Umbilical cord (tissue), 2 donors: ENCODE data around the gene ALKBH5. TPM values are rescaled to one million over a fixed set of nuclear protein-coding genes. Genes with fewer than 3 reads are reported as not detected.

ENCODE experiments used
- DNase-seq: peaks from one replicate; pipeline ENCODE4 v3.0.0-alpha.2; 2015; ENCODE audit warnings: low spot score
- total RNA-seq: library from RNA; depleted of rRNA; stranded (reverse); fragments of >200 nt; gene quantifications from one replicate; pipeline ENCODE4 v1.2.3, GENCODE V29; 2014; ENCODE audit warnings: low replicate concordance; ENCODE audit not compliant: insufficient read depth

The ALKBH5 gene
- 86.2 TPM for total RNA-seq

DNA sequence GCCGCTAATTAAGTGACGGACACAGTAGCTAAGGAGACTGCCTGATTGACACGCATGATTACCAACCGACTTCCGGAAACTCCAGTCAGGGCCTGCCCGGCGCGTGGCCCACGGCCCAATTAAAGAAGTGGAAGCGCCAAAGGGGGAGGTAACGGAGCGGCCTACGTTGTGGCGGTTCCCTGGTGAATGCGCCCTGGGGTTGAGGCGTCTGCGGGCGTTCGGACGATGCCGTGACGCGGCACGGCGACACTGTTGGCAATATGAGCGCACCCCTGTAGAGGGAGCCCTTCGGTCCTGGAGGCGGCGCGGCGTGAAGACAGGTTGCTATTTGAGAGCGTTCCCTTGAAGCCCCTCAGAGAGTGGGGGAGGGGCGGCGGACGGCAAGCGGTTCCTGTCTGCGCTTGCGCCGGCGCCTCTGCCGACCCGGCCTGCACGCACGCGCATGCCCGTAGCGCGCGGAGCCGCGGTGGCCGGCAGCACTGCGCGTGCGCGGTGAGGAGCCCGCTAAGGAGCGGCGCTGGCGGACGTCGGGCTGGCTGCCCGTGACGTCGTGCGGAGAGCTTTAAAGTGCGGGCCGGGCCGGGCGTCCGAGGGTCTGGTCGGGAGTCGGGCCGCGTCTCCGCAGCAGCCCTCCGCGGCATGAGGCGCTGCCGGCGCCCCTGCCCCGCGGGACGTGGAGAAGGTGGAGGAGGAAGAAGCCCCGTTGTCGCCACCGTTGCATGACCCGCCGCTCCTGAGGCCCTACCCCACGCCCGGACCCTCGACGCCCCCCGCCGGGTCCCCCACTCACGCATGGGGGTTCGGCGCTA lies at the start of gene ALKBH5:
Gene ALKBH5 (plus strand): TSS at position 495 of the 809 bp plus-strand sequence. CDS start 416 bp downstream, outside the sequence.
- peak; percentile 100 for DNase-seq

DNA sequence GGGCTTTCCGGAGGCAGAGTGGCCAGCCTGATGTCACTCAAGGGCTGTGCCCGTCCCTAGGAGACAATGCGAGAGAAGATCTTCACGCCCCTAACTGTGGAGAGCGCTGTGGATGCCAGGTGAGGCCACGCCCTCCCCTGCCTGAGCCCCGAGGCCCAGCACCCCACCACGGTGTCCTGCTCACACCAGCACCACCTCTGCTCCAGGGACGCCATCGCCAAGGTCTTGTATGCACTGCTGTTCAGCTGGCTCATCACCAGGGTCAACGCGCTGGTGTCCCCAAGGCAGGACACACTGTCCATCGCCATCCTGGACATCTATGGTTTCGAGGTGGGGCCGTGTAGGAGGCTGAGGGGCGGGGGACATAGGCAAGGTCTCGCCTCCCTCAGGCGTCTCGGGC lies 47.3 kb upstream of the ALKBH5 start:
- no peak for DNase-seq

DNA sequence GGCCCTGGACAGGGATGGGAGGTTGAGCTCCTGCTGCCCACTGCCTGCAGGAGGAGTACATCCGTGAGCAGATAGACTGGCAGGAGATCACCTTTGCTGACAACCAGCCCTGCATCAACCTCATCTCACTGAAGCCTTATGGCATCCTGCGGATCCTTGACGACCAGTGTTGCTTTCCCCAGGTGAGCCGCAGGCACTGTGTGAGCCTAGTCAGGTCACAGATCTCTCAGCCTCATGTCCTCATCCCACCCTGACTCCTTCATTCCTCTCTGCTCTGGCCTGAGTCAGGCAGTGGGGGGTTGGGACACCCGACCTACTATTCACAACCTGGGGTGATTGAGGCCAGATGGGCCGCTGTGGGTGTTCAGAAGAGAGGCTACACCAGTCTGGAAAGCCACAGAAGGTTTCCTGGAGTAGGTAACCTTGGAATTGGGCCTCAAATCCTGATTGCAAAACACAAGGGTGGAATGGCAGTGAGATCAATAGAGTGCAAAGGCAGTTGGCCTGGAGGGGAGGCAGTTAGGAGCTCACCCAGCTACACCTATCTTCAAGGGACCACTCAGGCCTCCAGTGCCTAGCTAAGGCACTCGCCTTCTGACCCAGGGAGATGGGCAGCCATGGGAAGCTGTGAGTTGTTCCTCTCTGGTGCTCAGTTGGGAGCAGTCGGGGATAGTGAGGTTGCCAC lies 45.4 kb upstream of the ALKBH5 start:
- no peak for DNase-seq

DNA sequence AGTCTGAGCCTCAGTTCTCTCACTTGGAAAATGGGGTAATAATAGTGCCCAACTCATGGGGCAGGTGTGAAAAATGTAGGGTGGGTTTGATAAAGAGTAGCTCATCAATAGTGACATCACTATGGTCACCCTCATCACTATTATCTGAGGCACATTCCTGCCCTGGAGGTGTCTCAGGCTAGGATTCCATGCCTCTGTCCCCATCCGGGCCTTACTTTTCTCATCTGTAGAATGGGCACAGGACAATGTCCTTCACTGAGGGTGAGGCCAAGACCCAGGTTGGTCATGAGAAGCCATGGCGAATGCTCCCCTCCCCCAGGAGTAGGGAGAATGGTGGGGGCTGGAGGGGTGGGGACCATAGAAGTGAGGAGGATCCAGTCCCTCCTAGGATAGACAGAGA lies 44.5 kb upstream of the ALKBH5 start:
- no peak for DNase-seq

DNA sequence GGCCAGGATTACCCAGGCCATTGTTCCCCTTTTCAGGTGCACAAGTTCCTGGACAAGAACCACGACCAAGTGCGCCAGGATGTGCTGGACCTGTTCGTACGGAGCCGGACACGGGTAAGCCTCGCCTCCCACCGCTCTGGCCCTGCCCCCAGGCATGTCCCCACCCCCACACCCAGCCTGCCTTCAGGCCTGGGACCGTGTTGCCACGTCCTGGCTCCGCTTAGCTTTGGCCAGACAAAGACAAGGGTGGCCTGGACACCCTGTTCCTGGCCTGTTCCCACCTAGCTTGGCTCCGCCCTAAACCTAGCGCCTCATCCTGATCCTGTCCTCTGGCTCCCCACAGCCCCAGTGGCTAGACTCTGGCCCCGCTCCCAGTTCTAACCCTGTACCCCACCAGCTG lies 44.1 kb upstream of the ALKBH5 start:
- no peak for DNase-seq

DNA sequence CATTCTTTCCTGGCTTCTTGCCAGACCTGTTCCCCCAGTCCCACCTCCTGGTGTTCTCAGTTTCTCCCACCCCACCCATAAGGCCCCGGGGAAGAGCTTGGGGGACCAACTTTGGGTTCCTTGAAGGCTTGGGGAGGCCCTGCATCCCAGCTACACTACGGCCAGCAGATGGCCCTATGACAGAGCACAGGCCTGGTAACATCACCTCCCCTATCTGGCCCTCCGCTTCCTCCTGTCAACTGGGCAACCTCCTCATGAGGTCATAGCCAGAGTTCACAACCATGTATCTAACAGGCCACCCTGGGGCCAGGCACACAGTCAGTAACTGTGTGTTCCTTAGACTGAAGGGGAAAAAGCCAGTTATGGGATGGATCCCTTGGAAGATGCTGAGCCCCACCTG lies 43.7 kb upstream of the ALKBH5 start:
- DNase-seq: no peak

DNA sequence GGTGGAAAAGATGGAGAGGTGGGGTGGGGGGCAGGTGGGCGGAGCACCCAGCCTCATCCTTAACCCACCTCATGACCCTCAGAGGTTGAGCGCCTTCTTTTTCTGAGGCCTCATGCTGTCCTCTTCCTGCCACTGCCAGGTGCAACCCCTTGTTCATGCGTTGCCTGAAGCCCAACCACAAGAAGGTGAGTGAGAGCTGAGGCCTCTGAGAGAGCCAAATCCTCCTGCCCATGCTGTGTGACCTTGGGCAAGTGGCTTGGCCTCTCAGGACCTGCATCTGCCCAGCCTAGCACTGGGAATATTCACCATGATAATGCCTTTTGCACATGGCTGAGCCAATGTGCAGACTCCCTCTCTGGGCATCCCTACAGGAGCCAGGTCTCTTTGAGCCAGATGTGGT lies 43.0 kb upstream of the ALKBH5 start:
- no peak for DNase-seq

DNA sequence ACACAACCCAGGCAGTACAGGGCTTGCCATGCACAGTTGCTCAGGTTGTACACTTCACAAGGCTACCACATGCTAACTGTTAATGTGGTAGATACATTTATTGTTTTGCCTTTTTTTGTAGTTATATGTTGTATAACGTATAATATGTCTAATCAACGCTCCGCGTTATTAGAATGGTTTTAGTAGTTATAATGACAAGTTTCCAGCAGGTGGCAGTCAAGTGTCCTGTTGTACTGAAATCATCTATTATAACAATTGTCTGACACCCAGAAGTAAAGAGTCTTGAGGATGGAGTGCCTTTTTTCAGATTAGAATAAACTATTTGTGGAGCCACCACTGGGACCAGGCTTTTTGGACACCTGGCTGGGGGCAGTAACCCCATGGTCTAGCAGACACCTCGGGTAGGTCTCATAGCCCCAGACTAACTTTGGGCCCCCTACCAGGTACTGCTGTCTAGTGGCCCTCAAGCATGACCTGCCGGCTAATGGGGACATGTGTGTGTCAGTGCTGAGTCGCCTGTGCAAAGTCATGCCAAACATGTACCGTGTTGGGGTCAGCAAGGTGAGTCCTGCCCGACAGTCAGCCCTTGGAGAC lies 42.3 kb upstream of the ALKBH5 start:
- DNase-seq: peak; percentile 58

DNA sequence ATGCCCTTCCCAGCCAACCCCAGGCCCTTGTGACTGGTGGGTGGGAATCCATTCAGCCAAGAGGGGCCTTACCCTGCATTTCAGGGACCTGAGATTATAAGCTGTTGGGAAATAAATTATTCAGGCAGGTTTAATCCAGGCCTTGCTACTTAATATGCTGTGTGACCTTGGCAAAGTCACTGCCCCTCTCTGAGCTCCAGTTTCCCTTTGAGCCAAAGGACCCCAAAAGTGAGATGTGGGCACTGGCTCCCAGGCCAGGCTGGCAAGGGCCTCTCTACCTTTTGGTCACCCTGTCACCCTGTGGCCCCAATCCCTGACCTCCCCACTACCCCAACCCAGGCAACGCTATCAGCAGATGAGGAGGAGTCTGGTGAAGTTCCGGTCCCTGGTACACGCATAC lies 41.2 kb upstream of the ALKBH5 start:
- no peak for DNase-seq

DNA sequence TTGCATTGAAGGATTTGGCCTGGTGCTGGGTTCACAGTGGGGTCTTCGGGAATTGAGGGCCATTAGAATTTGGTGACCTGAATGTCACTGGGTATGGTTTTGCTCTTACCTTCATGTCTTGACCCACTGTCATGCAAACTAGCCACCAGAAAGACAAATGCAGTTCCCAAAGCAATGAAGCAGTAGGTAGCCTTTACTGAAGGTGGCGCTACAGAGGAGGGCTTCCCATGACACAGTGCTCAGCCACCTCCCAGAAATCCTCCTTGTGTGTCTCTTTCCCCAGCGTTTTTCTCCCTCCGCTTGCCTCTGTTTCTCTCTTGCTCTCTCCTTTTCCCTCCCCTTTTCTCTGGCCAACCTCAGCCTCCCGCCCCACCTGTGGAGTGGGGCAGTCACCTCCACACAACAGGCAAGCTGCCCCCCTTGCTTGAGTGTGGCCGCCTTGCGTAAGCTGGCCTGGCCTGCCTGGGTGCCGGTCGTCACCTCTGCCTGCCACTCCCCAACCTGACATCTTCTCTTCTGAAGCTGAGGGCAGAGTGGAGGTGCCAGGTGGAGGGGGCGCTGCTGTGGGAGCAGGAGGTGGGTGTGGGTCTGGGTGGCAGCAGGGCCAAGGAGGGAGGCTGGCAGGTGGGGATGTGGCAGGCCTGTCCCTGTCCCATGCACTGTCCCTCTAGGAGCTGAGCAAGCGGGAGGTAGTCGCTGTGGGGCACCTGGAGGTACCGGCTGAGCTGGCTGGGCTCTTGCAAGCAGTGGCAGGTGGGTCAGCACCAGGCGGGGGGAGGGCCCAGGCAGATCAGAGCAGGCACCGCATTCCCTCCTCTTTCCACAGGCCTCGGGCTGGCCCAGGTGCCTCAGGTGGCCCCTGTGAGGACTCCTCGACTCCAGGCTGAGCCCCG lies 40.3 kb upstream of the ALKBH5 start:
- DNase-seq: no peak

DNA sequence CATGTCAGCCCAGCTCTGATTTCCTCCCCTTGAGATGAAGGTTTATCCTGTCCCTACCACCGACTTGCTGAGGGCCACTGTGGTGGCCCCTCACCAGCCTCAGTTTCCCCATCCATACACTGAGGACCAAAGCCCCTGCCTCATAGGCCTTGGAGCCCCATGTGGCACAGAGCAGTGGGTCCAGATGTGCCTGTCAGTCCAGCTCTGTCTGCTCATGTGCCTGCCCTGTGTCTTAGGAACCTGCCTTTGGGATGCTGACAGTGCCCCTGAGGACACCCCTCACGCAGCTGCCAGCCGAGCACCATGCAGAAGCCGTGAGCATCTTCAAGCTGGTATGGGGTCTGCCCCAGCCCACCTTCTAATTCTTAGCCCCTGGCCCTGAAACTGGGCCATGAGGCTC lies 39.4 kb upstream of the ALKBH5 start:
- no peak for DNase-seq

DNA sequence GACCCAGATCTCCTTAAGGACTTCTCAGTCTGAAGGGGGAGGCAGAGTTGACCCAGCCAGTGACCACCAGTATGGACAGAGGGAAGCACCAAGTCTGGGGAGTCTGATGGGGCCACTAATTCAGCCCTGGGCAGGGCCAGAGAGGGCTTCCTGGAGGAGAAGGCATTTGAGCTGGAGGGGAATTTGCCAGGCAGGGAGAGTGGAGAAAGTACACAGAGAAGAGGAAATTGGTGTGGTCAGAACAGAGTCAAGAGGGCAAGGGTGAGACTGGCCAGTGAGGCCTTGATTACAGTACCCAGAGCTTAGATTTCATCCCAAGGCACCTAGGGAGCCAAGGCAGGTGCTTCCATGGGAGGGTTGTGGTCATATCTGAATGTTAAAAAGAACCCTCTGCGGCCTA lies 38.8 kb upstream of the ALKBH5 start:
- no peak for DNase-seq

DNA sequence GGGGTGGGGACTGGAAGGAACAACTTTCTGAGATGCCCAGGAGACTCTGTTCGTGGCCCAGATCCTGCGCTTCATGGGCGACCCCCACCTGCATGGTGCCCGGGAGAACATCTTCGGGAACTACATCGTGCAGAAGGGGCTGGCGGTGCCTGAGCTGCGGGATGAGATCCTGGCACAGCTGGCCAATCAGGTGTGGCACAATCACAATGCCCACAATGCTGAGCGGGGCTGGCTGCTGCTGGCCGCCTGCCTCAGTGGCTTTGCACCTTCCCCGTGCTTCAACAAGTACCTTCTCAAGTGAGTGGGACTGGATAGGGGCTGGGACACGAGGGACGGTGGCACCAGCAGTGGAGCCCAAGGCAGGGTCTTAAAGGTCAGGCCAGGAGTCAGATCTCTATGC lies 37.8 kb upstream of the ALKBH5 start:
- DNase-seq: no peak

DNA sequence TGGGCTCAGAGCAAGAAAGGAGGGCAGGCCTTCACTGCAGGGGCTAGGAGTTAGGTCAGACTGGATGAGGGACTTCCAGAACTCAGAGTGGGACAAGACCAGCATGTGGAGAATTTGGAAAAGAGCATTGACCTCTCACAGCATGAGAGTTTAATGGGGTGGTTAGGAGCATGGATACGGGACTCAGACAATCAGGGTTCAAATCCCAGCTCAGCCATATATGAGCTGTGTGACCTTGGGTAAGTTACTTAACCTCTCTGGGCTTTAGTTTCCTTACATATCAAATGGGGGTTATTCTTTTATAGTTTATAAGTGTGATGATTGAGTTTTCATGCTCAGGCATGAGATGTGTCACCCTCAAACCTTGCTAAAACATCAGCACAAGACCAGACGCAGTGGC lies 37.4 kb upstream of the ALKBH5 start:
- DNase-seq: no peak

DNA sequence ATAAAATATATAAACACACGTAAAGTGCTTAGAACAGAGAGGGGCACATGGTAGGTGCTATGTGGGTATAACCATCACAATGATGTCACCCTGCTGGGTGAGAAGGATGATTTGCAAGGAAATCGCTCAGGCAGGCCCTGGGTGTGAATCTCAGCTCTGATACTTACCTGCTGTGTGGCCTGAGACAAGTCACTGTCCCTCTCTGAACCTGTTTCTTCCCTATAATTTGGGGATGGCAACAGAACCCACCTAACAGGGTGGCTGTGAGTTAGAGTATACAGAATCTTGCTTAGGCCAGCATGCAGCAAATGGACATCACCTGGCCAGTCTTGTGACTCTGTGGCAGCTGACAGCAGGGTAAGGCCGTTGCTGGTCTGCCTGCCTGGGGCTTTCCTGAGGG lies 36.6 kb upstream of the ALKBH5 start:
- DNase-seq: no peak

DNA sequence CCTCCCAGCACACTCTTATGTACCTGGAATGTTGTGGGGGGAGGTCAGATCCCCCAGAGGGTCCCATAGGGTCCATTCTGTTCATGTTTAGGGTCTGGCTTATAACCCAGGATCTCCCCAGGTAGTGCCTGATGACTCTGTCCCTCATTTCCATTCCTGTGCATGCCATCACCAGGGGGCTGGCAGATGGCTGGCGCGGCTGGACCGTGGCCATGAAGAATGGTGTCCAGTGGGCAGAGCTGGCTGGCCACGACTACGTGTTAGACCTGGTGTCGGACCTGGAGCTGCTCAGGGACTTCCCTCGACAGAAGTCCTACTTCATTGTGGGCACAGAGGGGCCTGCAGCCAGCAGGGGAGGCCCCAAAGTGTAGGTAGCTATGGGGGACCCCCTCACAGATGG lies 35.0 kb upstream of the ALKBH5 start:
- no peak for DNase-seq

DNA sequence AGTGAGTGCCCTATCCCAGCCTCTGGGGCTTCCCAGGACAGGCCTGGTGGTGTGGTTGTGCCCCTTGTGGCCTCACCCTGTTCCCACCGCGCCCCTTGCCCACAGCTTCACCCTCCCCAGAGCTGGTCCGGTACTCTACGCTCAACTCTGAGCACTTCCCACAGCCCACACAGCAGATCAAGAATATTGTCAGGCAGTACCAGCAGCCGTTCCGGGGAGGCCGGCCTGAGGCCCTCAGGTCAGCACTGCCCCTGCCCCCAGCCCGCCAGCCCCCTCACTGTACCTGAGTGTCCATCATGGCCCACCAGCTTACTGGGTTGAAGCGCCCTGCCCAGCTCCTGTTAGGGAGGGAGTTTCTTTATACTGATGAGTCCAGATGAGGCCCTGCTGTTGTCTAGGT lies 32.3 kb upstream of the ALKBH5 start:
- no peak for DNase-seq

DNA sequence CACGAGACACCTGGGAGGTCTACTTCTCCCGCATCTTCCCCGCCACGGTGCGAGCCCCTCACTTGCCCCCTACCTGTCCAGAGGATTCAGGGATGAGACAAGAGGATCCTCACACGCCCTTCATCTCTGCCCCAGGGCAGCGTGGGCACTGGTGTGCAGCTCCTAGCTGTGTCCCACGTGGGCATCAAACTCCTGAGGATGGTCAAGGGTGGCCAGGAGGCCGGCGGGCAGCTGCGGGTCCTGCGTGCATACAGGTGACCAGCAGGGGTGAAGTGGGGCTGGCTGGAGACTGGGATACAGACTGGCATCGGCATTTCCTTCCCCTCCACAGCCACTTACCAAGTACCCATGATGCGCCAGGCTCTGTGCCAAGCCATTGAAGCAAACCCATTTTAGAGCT lies 28.4 kb upstream of the ALKBH5 start:
- no peak for DNase-seq

DNA sequence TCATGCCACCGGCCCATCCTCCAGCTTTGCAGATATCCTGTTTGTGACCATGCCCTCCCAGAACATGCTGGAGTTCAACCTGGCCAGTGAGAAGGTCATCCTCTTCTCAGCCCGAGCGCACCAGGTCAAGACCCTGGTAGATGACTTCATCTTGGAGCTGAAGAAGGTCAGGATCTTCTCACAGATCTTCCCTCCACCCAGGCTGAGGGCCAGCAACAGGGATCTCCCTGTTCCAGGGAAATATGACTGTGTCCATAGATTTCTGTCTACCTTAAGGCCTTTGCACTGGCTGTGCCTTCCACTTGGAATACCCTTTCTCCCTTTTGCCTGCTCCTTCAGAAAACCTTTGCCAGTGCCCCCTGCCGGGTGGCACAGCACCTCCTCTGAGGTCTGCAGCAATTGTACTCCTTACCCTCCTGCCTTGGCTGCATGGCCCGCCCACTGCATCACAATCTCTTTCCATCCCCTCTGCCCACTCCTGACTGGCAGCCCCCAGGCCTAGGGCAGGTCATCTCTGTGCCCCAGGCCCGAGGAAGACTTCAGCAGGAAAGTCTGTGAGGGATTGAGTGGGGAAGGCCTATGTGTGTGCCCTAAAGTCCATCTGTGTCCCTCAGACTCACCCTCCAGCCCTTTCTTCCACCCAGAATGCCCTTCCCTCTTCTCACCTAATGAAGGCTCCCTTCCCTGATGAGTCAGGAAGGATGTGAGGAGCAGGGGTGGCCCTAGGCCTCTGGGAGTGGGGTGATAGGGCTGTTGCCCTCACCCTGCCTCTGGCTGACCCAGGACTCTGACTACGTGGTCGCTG lies 27.3 kb upstream of the ALKBH5 start:
- no peak for DNase-seq

DNA sequence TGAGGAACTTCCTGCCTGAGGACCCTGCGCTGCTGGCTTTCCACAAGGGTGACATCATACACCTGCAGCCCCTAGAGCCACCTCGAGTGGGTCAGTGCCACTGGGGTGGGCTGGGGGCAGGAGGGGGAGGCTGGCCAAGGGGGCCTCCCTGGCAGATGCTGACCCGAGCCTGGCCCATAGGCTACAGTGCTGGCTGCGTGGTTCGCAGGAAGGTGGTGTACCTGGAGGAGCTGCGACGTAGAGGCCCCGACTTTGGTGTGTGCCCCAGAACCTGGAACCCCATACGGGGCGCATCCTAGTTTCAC lies 26.7 kb upstream of the ALKBH5 start:
- no peak for DNase-seq

DNA sequence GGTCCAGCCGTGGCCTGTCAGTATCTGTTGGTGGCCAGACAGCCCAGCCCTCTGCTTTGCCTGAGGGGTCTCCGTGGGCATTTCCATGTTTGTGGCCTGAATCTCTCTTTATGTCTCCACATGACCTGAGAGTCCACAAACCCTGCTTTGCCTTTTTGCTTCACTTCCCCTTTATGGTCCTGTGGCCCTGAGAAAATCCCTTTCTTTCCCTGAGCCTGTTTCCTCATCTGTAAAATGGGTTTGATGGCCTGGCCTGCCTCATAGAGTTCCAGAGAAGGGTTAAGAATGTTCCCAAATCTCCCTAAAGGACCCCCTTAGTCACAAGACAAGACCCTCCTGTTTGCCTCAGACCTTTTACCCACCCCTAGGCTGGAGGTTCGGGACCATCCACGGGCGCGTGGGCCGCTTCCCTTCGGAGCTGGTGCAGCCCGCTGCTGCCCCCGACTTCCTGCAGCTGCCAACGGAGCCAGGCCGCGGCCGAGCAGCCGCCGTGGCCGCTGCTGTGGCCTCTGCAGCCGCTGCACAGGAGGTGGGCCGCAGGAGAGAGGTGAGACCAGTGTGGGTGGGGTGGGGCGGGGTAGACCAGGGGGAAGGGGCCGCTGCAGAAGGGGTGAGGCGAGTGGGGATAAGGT lies 26.2 kb upstream of the ALKBH5 start:
- no peak for DNase-seq
